Vagina (tissue), 2 donors: Measurements from ENCODE around the gene PSMA3.

Experiments used
- CTCF ChIP-seq, 3 experiments: fragments of 450-650 bp in 2 of 3; fragments of 200-600 bp in 1 of 3; sonication (generic) in 1 of 3; IDR thresholded peaks; one replicate each; pipeline ENCODE4 v1.5.1; 2017 to 2019; ENCODE audit warnings: antibody characterized with exemption in 3 of 3, mild to moderate bottlenecking in 2 of 3, moderate library complexity in 2 of 3
- POLR2A ChIP-seq, 2 donors: fragments of 450-650 bp; IDR thresholded peaks; one replicate each; pipeline ENCODE4 v1.6.1; 2017; ENCODE audit warnings: antibody characterized with exemption in 2 of 2, mild to moderate bottlenecking in 2 of 2, moderate library complexity in 2 of 2
- POLR2AphosphoS5 ChIP-seq, 2 donors: sonication (generic); formaldehyde crosslinking; IDR thresholded peaks; one replicate each; pipeline ENCODE4 v1.9.0; 2017; ENCODE audit warnings: antibody characterized with exemption in 2 of 2, mild to moderate bottlenecking in 2 of 2, low read depth in 1 of 2; ENCODE audit not compliant: insufficient read depth in 1 of 2

GRCh38 chr14:58297412-58297761 lies 52.7 kb downstream of the PSMA3 start:
- TF ChIP-seq CTCF (IDR thresholded peaks at IDR 0.05): no peak
- no peak for TF ChIP-seq POLR2A (IDR thresholded peaks at IDR 0.05)
- no peak for TF ChIP-seq POLR2AphosphoS5 (IDR thresholded peaks at IDR 0.05; ENCODE audit: insufficient read depth in 1 of 2, low read depth in 1 of 2)
